SK-N-SH (cell line): ENCODE measurements around the gene NRIP2. TPM values are rescaled to one million over a fixed set of nuclear protein-coding genes. Genes with fewer than 3 reads are reported as not detected.

Experiments used
- CTCF ChIA-PET: fragments of 300-600, 350-600 bp; formaldehyde crosslinking; extraction: SDS; loops from one replicate; lab custom pipeline; 2021; lab: Yijun Ruan, JAX
- POLR2A ChIA-PET: fragments of 350-600 bp; sonication (Branson Sonifier 250); formaldehyde crosslinking; extraction: SDS; loops from one replicate; lab custom pipeline; 2020; ENCODE audit warnings: antibody characterized with exemption, inconsistent platforms; lab: Yijun Ruan, JAX
- DNase-seq: peaks from one replicate; pipeline ENCODE4 v3.0.0; 2012
- H2AFZ ChIP-seq: fragments of 200-600 bp; sonication (generic); 2 replicates; pipeline ENCODE4 v1.8.1; 2016; ENCODE audit warnings: antibody characterized with exemption, mild to moderate bottlenecking, low read depth
- H3F3A ChIP-seq: fragments of 200-600 bp; sonication (generic); replicated peaks from 2 replicates; pipeline ENCODE3; 2016; ENCODE audit warnings: antibody characterized with exemption, mild to moderate bottlenecking; ENCODE audit not compliant: insufficient read depth
- H3K27ac ChIP-seq, 2 experiments: fragments of 200-500 bp in 1 of 2; fragments of 200-600 bp in 1 of 2; sonication (Bioruptor generic) in 1 of 2; sonication (generic), shearing (Covaris generic) in 1 of 2; 2 replicates each; pipeline versions ENCODE4 v1.5.1 to v1.6.1; 2014 to 2016; ENCODE audit warnings: low read depth in 2 of 2, inconsistent platforms in 1 of 2, low read length in 1 of 2, mild to moderate bottlenecking in 1 of 2, mixed read lengths in 1 of 2
- H3K27me3 ChIP-seq: fragments of 200-600 bp; sonication (generic), shearing (Covaris generic); 2 replicates; pipeline ENCODE4 v1.6.1; 2016; ENCODE audit warnings: mixed run types; ENCODE audit not compliant: insufficient read depth
- H3K36me3 ChIP-seq, 2 experiments: fragments of 200-500 bp in 1 of 2; fragments of 200-600 bp in 1 of 2; sonication (Bioruptor generic) in 1 of 2; sonication (generic) in 1 of 2; replicated peaks in 1 of 2; 2 replicates each; pipeline versions ENCODE3 to v1.5.1; 2014 to 2016; ENCODE audit warnings: low read length in 1 of 2, mild to moderate bottlenecking in 1 of 2; ENCODE audit not compliant: insufficient read depth in 2 of 2, control insufficient read depth in 1 of 2
- H3K4me1 ChIP-seq, 2 experiments: fragments of 200-500 bp in 1 of 2; fragments of 200-600 bp in 1 of 2; sonication (Bioruptor generic) in 1 of 2; sonication (generic), shearing (Covaris generic) in 1 of 2; 2 replicates each; pipeline versions ENCODE4 v1.5.1 to v1.6.1; 2014 to 2016; ENCODE audit warnings: low read depth in 1 of 2, low read length in 1 of 2, mixed run types in 1 of 2; ENCODE audit not compliant: insufficient read depth in 2 of 2, control insufficient read depth in 1 of 2
- H3K4me2 ChIP-seq: fragments of 200-600 bp; sonication (generic), shearing (Covaris generic); 2 replicates; pipeline ENCODE4 v1.6.1; 2017; ENCODE audit warnings: mixed run types
- H3K4me3 ChIP-seq, 2 experiments: fragments of 200-500 bp in 1 of 2; fragments of 200-600 bp in 1 of 2; sonication (Bioruptor generic) in 1 of 2; sonication (generic), shearing (Covaris generic) in 1 of 2; 2 replicates each; pipeline versions ENCODE4 v1.5.1 to v1.8.1; 2014 to 2016; ENCODE audit warnings: low read depth in 2 of 2, inconsistent platforms in 1 of 2, low read length in 1 of 2, mild to moderate bottlenecking in 1 of 2, mixed read lengths in 1 of 2, moderate library complexity in 1 of 2
- H3K79me2 ChIP-seq: fragments of 200-600 bp; sonication (generic); 2 replicates; pipeline ENCODE4 v1.8.1; 2017; ENCODE audit warnings: mild to moderate bottlenecking; ENCODE audit not compliant: insufficient read depth
- H3K9ac ChIP-seq: fragments of 200-600 bp; sonication (generic); 2 replicates; pipeline ENCODE4 v1.6.1; 2017; ENCODE audit warnings: mixed run types
- H3K9me2 ChIP-seq: fragments of 200-600 bp; sonication (generic); 2 replicates; pipeline ENCODE4 v1.6.1; 2017; ENCODE audit warnings: mixed run types
- H3K9me3 ChIP-seq: fragments of 200-600 bp; sonication (generic); 2 replicates; pipeline ENCODE4 v1.6.1; 2017; ENCODE audit warnings: mixed run types, mild to moderate bottlenecking, moderate library complexity
- H4K20me1 ChIP-seq: fragments of 200-600 bp; sonication (generic); 2 replicates; pipeline ENCODE4 v1.6.1; 2017; ENCODE audit warnings: mild to moderate bottlenecking, mixed run types; ENCODE audit not compliant: insufficient read depth
- CTCF ChIP-seq: fragments of 200-600 bp; sonication (generic); IDR thresholded peaks from 2 replicates; pipeline ENCODE4 v1.6.1; 2017; ENCODE audit warnings: antibody characterized with exemption, mild to moderate bottlenecking, moderate library complexity
- ELF1 ChIP-seq: IDR thresholded peaks from 2 replicates; pipeline ENCODE4 v1.4.0; 2012
- EP300 ChIP-seq, 2 experiments: IDR thresholded peaks; 2 replicates each; pipeline versions ENCODE4 v1.4.0 to v1.6.1; 2012; ENCODE audit warnings: borderline replicate concordance in 1 of 2, low read depth in 1 of 2, low read length in 1 of 2
- FOXJ3 ChIP-seq: sonication (generic); formaldehyde crosslinking; IDR thresholded peaks from 2 replicates; pipeline ENCODE4 v1.5.1; 2020; ENCODE audit warnings: mild to moderate bottlenecking, missing genetic modification reagents
- FOXM1 ChIP-seq: IDR thresholded peaks from 2 replicates; pipeline ENCODE4 v1.4.0; 2012; ENCODE audit warnings: low read depth, mild to moderate bottlenecking
- GABPA ChIP-seq: IDR thresholded peaks from 2 replicates; pipeline ENCODE4 v1.4.0; 2012; ENCODE audit warnings: low read depth, mild to moderate bottlenecking
- JUND ChIP-seq: IDR thresholded peaks from 2 replicates; pipeline ENCODE4 v1.4.0; 2012
- PBX3 ChIP-seq: IDR thresholded peaks from 2 replicates; pipeline ENCODE4; 2012
- RAD21 ChIP-seq: IDR thresholded peaks from 2 replicates; pipeline ENCODE4 v1.6.1; 2012; ENCODE audit warnings: mild to moderate bottlenecking, low read length
- RCOR1 ChIP-seq: fragments of 150-350 bp; IDR thresholded peaks from 2 replicates; pipeline ENCODE4 v1.6.1; 2017; ENCODE audit warnings: antibody characterized with exemption, low read length
- REST ChIP-seq: IDR thresholded peaks from 2 replicates; pipeline ENCODE4 v1.6.1; 2012; ENCODE audit warnings: mild to moderate bottlenecking, low read depth, low read length, moderate library complexity
- RFX5 ChIP-seq: IDR thresholded peaks from 2 replicates; pipeline ENCODE4 v1.6.1; 2012; ENCODE audit warnings: mild to moderate bottlenecking, improper control_type of control experiment, low read length
- SIN3A ChIP-seq: IDR thresholded peaks from 2 replicates; pipeline ENCODE4 v1.6.1; 2012; ENCODE audit warnings: low read depth, mild to moderate bottlenecking, low read length, moderate library complexity, borderline replicate concordance
- TAF1 ChIP-seq: IDR thresholded peaks from 2 replicates; pipeline ENCODE4 v1.6.1; 2012; ENCODE audit warnings: low read depth, mild to moderate bottlenecking, low read length, moderate library complexity, borderline replicate concordance
- WGBS: methylation state at CpG from one replicate; pipeline ENCODE4 v1.1.6; 2017; ENCODE audit warnings: low lambda C conversion rate; 5-methylcytosine and 5-hydroxymethylcytosine counted together
- polyA plus RNA-seq, 3 experiments: library from polyadenylated mRNA; depleted of rRNA; stranded (reverse); fragments of >200 nt; gene quantifications; 2 replicates each; pipeline ENCODE4 v1.2.3, GENCODE V29; 2012

Gene NRIP2
- polyA plus RNA-seq, 1 of the 3 experiments (the other 2 are of a cell fraction): not detected

DNA sequence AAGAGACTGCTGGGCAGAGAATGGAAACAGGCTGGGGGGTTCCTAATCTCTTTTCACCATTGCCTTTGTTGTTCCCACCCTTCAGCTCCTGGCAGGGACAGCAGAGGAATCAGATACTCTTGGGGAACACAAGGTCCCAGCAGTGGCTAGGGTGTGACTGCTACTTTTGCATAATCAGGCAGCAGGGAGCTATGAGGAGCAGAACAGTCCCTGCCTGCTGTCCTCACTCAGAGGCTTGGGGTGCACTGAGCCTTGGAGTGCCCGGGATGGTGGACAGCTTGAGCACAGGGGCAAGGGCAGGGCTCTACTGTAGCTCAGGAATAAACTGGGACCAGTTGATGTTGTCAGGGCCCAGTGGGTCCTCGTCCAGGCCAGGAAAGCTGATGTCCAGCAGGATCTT, 23.5 kb upstream of the NRIP2 start:
- peaks cover 4 to 17% of the 10 kb centered on the region in 2 experiments for H3K36me3 ChIP-seq
- H3F3A ChIP-seq: peaks cover 9% of the 10 kb centered on the region
- H3K4me2 ChIP-seq: no peak overlapping the region
- H3K27me3 ChIP-seq: no peaks in the 10 kb centered on the region
- H2AFZ ChIP-seq: no peak overlapping the region
- no peak overlapping the region for H3K27ac ChIP-seq
- no peaks in the 10 kb centered on the region for H3K9me2 ChIP-seq
- H3K79me2 ChIP-seq: no peaks in the 10 kb centered on the region; the same call in 1 of the 2 replicates
- ChIA-PET POLR2A (no interaction called here), CTCF (interaction anchor here (0.9 to 2.4 kb wide), 6 partner anchors 12 to 176 kb away, joined by 3 to 7 read pairs (median 4); no protein-coding TSS in a partner anchor)
- no peak for DNase-seq
- no peaks in the 10 kb centered on the region for H4K20me1 ChIP-seq
- no peaks in the 10 kb centered on the region for H3K9me3 ChIP-seq
- H3K4me1 ChIP-seq: no peaks in the 10 kb centered on the region
- TF ChIP-seq EP300 (IDR thresholded peaks at IDR 0.05; ENCODE audit: borderline replicate concordance in 1 of 2, low read depth in 1 of 2, low read length in 1 of 2) (no peak), JUND (no peak), FOXM1 (no peak), GABPA (no peak), PBX3 (no peak), SIN3A (no peak), TAF1 (no peak), RCOR1 (no peak), RFX5 (no peak), ELF1 (no peak), FOXJ3 (CRISPR knock-in tag) (no peak), RAD21 (no peak), REST (no peak), CTCF (no peak)
- WGBS: no CpG with 5 or more reads among the region's 2 CpGs
- H3K4me3 ChIP-seq: no peak overlapping the region
- H3K9ac ChIP-seq: no peak overlapping the region
